Midbrain (tissue), 1 donor: Measurements from ENCODE around the gene SYTL5.

Experiments used
- DNase-seq: peaks from one replicate; lab custom pipeline; 2025; lab: John Stamatoyannopoulos, UW

SYTL5 gene

DNA sequence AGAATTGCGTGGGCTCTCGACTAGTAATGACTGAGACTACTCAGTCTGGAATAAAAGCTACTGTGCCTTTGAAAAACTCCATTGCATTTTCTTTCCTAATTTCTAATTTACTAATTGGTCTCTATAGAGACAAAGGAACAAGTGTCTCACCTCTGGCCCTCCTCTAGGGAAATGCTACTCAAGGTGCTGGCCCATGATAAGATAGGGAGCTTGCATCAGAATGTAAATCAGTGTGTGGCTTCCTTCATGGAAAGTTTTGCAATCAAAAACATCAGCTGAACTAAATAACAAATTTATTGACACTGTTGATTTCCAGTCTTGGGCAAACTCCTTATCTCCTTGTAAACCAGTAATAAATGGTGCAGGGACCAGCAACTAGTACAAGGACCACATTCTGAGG is 132.5 kb downstream of the SYTL5 start:
- DNase-seq = no peak

GRCh38 chrX:38142610-38143009 is 136.3 kb downstream of the SYTL5 start:
- no peak for DNase-seq

DNA sequence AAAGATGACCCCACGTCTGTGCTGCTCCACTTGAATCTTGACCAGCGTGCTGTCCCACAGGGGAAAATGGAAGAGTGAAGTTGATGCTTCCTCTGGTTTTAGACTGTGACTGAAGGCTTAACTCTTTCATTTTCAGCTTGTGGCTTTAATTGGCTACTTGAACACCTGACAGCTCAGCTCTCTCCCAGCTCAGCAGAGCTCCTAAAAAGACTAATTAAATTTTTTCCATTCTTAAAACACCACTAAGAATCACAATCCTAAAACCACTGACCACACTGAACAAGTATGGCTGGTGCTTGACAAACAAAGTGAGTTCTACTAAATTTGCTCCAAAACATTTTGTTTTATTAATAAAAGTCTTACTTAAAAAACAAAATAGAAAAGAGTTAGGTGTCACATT is 142.7 kb downstream of the SYTL5 start:
- no peak for DNase-seq

GRCh38 chrX:38150993-38151392 is 144.6 kb downstream of the SYTL5 start:
- DNase-seq = no peak

DNA sequence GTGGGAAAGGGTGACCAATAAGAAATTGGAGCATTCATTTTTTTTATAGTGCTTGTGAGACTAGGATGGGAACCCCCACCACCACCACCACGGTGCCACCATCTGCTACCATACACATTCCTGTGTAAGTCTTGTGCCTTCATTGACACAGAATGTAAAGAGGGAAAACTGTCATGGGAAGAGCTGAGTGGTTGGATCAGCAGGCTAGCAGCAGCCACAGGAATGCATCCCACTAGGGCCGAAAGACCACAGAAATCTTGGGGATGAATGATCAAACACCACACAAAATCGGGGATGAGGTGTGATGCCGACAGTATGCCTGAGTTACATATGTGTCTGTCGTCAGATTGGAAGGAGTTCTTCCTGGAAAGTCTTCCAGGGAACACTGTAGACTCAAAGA is 145.1 kb downstream of the SYTL5 start:
- DNase-seq = no peak

GRCh38 chrX:38154340-38154739 is 148.0 kb downstream of the SYTL5 start:
- no peak for DNase-seq

- no peak for DNase-seq
Measured at GRCh38 chrX:38154818-38155217, 148.5 kb downstream of the SYTL5 start.

- no peak for DNase-seq
Measured at GRCh38 chrX:38156838-38157237, 150.5 kb downstream of the SYTL5 start.

DNA sequence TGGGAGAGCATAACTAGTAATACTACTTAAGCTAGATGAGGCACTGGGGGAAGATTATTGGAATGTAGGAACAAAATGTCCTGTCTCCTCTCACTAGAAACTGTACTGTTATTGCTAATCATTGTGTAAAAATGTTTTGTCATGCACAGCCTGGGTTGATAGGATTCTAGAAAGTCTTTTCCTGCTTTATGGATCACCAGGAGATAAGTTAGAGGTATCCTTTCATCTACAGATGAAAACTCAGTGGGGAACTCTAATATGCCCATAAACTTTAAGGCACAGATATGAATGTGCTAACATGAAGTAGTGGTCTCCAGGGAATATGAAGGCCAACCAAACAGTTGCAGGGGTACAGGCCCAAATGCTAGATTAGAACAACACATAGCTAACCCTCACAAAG is 156.8 kb downstream of the SYTL5 start:
- DNase-seq = no peak

DNA sequence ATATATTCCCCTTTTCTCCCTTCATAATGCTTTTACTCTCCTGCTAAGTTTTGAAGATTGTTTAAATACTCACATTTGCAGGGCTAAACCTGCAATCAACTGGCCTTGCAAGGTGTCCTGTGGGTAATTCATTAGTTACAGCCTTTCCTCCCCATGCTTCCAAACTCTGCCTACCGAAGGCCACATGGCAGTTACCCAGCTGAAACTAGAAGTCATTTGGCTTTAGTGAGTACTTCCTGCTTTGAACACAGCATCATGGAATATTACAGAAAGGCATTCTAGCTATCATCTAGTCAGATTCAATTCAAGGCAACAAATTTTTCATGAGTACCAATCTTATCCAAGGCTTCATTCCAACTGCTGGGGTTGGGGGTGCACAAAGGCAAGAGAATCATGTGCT is 158.7 kb downstream of the SYTL5 start:
- no peak for DNase-seq

GRCh38 chrX:38166478-38167083 is 160.2 kb downstream of the SYTL5 start:
- DNase-seq = peak; percentile 4

DNA sequence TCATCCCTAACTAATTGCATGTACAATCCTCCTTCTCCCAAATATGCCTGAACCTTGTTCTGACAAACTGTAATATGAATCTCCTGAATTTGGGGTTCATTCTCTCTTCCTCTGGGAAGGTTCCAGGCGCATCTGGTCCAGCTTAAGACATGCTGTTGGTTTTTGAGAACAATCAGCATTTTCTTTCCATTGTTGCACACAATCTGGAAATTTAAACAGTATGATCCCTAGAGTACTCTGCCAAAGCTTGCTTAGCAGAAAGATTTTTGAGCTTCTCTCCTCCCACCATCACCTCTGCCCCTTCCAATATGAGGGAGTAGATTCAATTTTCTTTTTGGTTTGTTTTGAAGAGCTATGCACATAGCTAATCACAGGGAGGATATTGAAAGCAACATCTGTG is 164.2 kb downstream of the SYTL5 start:
- DNase-seq = no peak

DNA sequence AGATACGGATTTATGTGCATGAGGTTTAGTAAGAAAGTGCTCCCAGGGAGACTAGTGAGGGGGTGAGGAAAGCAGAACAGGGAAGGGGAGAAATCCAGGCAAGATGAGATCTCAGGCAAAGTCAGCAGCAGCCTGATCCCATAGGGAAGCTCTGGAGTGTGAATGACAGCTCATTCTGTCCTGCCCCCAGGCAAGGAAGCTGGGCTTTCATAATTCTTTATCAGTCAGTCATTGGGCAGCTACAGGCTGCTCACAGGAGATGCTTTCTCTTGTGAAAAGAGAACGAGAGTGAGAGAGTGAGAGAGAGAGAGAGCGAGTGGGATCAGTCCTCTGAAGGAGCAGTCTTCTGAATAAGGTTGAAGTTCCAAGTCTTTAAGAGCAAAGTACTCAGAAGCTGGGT is 166.2 kb downstream of the SYTL5 start:
- DNase-seq = no peak

DNA sequence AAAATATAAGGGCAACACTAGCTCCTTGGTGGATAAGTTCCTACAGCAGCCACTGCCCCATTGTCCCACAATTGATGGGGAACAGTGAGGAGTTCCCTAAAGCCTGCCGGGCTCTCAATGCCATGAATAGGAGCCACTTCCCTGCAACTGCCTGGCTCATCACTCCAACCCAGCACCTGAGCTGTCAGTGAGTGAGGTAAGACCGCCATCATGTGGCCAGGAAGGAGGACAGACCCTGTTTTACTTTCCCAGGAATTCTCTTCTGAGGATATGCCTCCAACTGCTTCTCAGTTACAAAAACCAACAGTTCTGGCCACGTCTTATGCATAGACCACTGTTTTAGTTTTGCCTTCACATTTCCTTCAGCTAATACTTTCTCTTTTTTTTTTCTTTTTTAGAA is 168.8 kb downstream of the SYTL5 start:
- no peak for DNase-seq

- DNase-seq = no peak
Measured at GRCh38 chrX:38178396-38178795, 172.0 kb downstream of the SYTL5 start.
